CD4-positive, alpha-beta memory T cell (primary cell): Measurements from ENCODE around the gene EPN2. TPM values are rescaled to one million over a fixed set of nuclear protein-coding genes. Genes with fewer than 3 reads are reported as not detected.

ENCODE experiments used
- CTCF ChIA-PET: fragments of 350-600 bp; sonication (Branson Sonifier 250); formaldehyde crosslinking; loops from one replicate; lab custom pipeline; 2021; ENCODE audit warnings: inconsistent platforms; ENCODE audit not compliant: partially characterized antibody; lab: Charles Lee
- POLR2A ChIA-PET: fragments of 350-600 bp; sonication (Branson Sonifier 250); formaldehyde crosslinking; loops from one replicate; lab custom pipeline; 2021; ENCODE audit not compliant: partially characterized antibody; lab: Charles Lee
- DNase-seq, 5 donors: peaks; one replicate each; pipeline versions ENCODE4 v3.0.0 to v3.0.0-alpha.2; 2020 to 2022; ENCODE audit warnings: mixed read lengths in 1 of 5
- H3K27ac ChIP-seq: one replicate; pipeline ENCODE4 v1.7.0; 2013; ENCODE audit warnings: low read depth, low read length
- H3K27me3 ChIP-seq: 2 replicates; pipeline ENCODE4 v1.7.0; 2013; ENCODE audit warnings: mild to moderate bottlenecking, low read length, moderate library complexity; ENCODE audit not compliant: insufficient read depth
- H3K36me3 ChIP-seq: 2 replicates; pipeline ENCODE4 v1.7.0; 2013; ENCODE audit warnings: mild to moderate bottlenecking, low read length, moderate library complexity; ENCODE audit not compliant: insufficient read depth
- H3K4me1 ChIP-seq: 2 replicates; pipeline ENCODE4 v1.7.0; 2013; ENCODE audit warnings: mild to moderate bottlenecking, low read length, moderate library complexity; ENCODE audit not compliant: insufficient read depth
- H3K4me3 ChIP-seq, 2 donors: one replicate each; pipeline ENCODE4 v1.7.0; 2013; ENCODE audit warnings: low read length in 2 of 2, mild to moderate bottlenecking in 1 of 2
- H3K9me3 ChIP-seq, 2 donors: one replicate each; pipeline ENCODE4 v1.7.0; 2013; ENCODE audit warnings: low read length in 2 of 2, control low read depth in 1 of 2; ENCODE audit not compliant: control insufficient read depth in 1 of 2
- H3K27ac Mint-ChIP-seq, 7 donors: one replicate each; pipeline ENCODE4 v1.8.0; 2020 to 2021; ENCODE audit warnings: mixed read lengths in 7 of 7, mild to moderate bottlenecking in 6 of 7, inconsistent platforms in 3 of 7, moderate library complexity in 3 of 7
- H3K27me3 Mint-ChIP-seq, 2 donors: one replicate each; pipeline ENCODE4 v1.8.0; 2020 to 2021; ENCODE audit warnings: mixed read lengths in 2 of 2
- H3K36me3 Mint-ChIP-seq, 2 donors: one replicate each; pipeline ENCODE4 v1.8.0; 2020 to 2021; ENCODE audit warnings: mixed read lengths in 2 of 2, inconsistent platforms in 1 of 2, mild to moderate bottlenecking in 1 of 2
- H3K4me1 Mint-ChIP-seq, 4 donors: one replicate each; pipeline ENCODE4 v1.8.0; 2020 to 2021; ENCODE audit warnings: mixed read lengths in 4 of 4, mild to moderate bottlenecking in 1 of 4
- H3K4me3 Mint-ChIP-seq, 8 donors: one replicate each; pipeline ENCODE4 v1.8.0; 2020 to 2021; ENCODE audit warnings: mixed read lengths in 8 of 8, mild to moderate bottlenecking in 7 of 8, moderate library complexity in 6 of 8, inconsistent platforms in 3 of 8
- H3K9me3 Mint-ChIP-seq, 8 donors: one replicate each; pipeline ENCODE4 v1.8.0; 2020 to 2021; ENCODE audit warnings: mixed read lengths in 8 of 8, mild to moderate bottlenecking in 5 of 8, inconsistent platforms in 3 of 8, moderate library complexity in 1 of 8
- intact Hi-C: fragments of 100-400 bp; cut with micrococcal nuclease; formaldehyde crosslinking; loops from one replicate; pipeline ENCODE4 v1.15.1; 2023
- polyA plus RNA-seq, 2 donors: library from polyadenylated mRNA; unstranded; fragments of 300-500 nt; fragmentation: Illumina TruSeq; gene quantifications; one replicate each; pipeline ENCODE4 v1.2.3, GENCODE V29; 2021
- total RNA-seq, 2 experiments: library from RNA; stranded (reverse); gene quantifications; one replicate each; pipeline ENCODE4 v1.2.3, GENCODE V29; 2021

The EPN2 gene
- total and polyA plus RNA-seq, 4 experiments from 2014 or later: 4.2 to 10.4 (median 9.9) TPM

DNA sequence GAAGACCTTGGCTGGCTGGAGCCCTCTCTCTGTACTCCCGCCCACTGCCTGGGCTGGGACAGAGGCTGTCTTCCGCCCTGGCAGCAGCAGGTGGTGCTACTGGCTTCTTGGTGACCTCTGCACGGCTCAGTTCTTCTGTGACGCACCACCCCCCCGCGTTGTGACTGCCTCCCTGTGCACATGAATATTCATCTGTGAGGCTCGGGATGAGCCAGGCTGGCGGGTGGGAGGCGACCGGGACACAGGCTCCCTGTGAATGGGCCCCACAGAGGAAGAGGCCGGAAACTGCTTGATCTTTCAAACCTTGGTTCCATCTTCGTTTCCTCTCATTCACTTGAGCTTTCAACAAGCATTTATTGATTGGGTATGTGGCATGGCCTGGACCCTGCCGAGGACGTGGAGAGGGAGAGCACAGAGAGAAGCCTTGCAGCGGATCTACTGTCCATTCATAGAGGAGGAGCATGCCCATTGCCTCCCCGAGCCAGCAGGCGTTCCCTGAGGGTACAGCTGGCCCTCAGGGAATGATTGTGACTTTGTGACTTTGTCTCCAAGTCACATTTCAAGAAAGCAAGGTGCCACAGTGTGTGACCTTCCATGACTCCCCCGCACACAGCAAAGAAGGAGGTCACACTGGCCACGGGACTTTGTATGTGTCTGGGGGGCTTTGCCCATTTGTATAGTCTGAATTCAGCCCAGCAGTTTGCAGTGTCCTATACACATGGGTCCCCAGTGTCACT is 80.4 kb downstream of the EPN2 start:
- Mint-ChIP-seq H3K9me3 (no peaks in the 10 kb centered on the region), H3K27ac (no peak overlapping the region), H3K4me3 (no peak overlapping the region), H3K4me1 (no peaks in the 10 kb centered on the region), H3K27me3 (peaks cover 5 to 7% of the 10 kb centered on the region in 2 donors), H3K36me3 (peaks cover 0 to 4% of the 10 kb centered on the region in 2 donors)
- intact Hi-C loops: no loop called here
- DNase-seq: no peak
- Histone ChIP-seq H3K4me1 (no peaks in the 10 kb centered on the region), H3K27ac (no peak overlapping the region), H3K27me3 (no peaks in the 10 kb centered on the region), H3K36me3 (no peaks in the 10 kb centered on the region), H3K9me3 (no peaks in the 10 kb centered on the region), H3K4me3 (no peak overlapping the region)
- ChIA-PET CTCF (no interaction called here), POLR2A (no interaction called here)

DNA sequence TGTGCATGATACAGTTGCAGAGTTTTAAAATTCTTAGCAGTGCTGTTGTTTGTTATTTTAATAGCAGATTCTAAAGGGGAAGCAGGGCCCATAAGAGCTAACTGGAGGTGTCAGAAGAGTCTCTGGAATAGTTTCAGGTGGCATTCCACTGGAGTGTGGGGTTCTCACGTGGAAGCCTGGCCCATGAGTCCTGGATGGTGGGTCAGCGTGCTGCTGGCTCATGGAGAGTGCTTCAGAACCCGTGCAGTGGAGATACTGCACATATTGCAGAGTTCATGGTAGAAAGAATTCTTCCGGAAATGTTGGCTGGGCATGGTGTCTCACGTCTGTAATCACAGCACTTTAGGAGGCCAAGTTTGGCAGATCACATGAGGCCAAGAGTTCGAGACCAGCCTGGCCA is 81.4 kb downstream of the EPN2 start:
- CTCF ChIA-PET: no interaction called here
- no peak overlapping the region for H3K4me3 ChIP-seq
- Mint-ChIP-seq H3K27me3 (peaks cover 2 to 5% of the 10 kb centered on the region in 2 donors), H3K27ac (peak overlapping the region in 1 of 7 donors; percentile 4), H3K9me3 (no peaks in the 10 kb centered on the region), H3K36me3 (peaks cover 0 to 4% of the 10 kb centered on the region in 2 donors), H3K4me3 (no peak overlapping the region), H3K4me1 (no peaks in the 10 kb centered on the region)
- no peak for DNase-seq
- intact Hi-C loops: no loop called here
- POLR2A ChIA-PET: no interaction called here
- H3K36me3 ChIP-seq: no peaks in the 10 kb centered on the region
- H3K9me3 ChIP-seq: no peaks in the 10 kb centered on the region
- H3K27ac ChIP-seq: no peak overlapping the region
- H3K27me3 ChIP-seq: no peaks in the 10 kb centered on the region
- no peaks in the 10 kb centered on the region for H3K4me1 ChIP-seq

DNA sequence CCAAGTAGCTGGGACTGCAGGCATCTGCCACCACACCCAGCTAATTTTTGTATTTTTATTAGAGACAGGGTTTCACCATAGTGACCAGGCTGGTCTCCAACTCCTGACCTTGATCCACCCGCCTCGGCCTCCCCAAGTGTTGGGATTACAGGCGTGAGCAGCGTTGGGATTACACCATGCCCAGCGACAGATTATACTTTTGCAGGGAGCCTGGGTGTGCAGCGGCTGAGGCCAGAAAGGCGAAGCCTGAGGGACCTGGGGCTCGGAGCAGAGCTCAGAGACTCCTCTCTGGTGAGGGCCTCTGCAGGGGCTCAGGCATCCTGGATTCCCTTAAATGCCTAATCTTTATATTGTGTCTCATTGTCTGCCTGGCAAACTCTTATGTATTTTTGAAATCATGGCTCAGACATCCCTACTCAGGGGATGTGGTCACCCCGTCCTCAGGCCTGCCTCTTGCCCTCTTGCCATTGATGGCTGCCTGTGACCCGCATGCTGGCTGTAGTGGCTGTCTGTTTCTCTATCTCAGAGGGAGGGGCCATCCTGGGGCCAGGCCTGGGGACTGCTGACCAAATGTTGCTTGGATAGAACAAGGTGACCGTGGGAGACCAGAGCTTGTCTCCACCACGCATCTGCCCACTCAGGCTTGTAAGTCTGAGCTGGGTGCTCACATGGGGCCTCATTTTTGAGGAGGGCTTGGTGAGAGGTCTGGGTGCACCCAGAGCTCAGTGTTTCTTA is 82.8 kb downstream of the EPN2 start:
- Mint-ChIP-seq H3K36me3 (no peaks in the 10 kb centered on the region), H3K27me3 (peaks cover 2 to 5% of the 10 kb centered on the region in 2 donors), H3K9me3 (peaks cover 0 to 7% (median 2%) of the 10 kb centered on the region in 8 donors), H3K4me3 (no peak overlapping the region), H3K4me1 (no peaks in the 10 kb centered on the region), H3K27ac (no peak overlapping the region)
- peaks cover 0 to 1% of the 10 kb centered on the region in 2 donors for H3K9me3 ChIP-seq
- H3K4me3 ChIP-seq: no peak overlapping the region
- POLR2A ChIA-PET: no interaction called here
- no peaks in the 10 kb centered on the region for H3K27me3 ChIP-seq
- H3K27ac ChIP-seq: no peak overlapping the region
- no peak for DNase-seq
- intact Hi-C loops: no loop called here
- no peaks in the 10 kb centered on the region for H3K4me1 ChIP-seq
- H3K36me3 ChIP-seq: no peaks in the 10 kb centered on the region
- CTCF ChIA-PET: no interaction called here

DNA sequence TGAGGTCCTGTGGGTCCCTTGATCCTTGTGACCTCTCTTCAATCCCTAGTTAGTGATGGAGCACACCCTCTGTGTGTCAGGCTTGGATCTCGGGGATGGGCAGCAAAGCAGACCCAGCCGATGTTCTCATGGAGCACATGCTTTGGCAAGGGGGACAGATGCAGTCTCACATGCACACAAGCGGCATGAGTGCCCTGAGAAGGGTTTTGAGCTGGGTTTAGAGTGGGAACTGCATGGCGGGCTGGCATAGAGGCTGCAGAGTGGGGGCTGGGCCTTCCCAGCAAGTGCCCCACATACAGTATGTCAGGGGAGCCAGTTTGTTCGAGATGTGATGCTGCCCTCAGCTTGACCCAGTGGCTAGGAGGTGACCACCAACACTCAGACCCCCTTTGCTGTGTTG is 83.7 kb downstream of the EPN2 start:
- Histone ChIP-seq H3K27me3 (no peaks in the 10 kb centered on the region), H3K36me3 (no peaks in the 10 kb centered on the region), H3K4me1 (no peaks in the 10 kb centered on the region), H3K27ac (no peak overlapping the region), H3K4me3 (no peak overlapping the region), H3K9me3 (peaks cover 0 to 7% of the 10 kb centered on the region in 2 donors)
- H3K36me3 Mint-ChIP-seq: no peaks in the 10 kb centered on the region
- H3K27ac Mint-ChIP-seq: no peak overlapping the region
- peaks cover 0 to 14% (median 8%) of the 10 kb centered on the region in 8 donors for H3K9me3 Mint-ChIP-seq
- DNase-seq: no peak
- H3K4me3 Mint-ChIP-seq: no peak overlapping the region
- POLR2A ChIA-PET: no interaction called here
- no peaks in the 10 kb centered on the region for H3K4me1 Mint-ChIP-seq
- intact Hi-C loops: no loop called here
- CTCF ChIA-PET: no interaction called here
- H3K27me3 Mint-ChIP-seq: peaks cover 2 to 5% of the 10 kb centered on the region in 2 donors

DNA sequence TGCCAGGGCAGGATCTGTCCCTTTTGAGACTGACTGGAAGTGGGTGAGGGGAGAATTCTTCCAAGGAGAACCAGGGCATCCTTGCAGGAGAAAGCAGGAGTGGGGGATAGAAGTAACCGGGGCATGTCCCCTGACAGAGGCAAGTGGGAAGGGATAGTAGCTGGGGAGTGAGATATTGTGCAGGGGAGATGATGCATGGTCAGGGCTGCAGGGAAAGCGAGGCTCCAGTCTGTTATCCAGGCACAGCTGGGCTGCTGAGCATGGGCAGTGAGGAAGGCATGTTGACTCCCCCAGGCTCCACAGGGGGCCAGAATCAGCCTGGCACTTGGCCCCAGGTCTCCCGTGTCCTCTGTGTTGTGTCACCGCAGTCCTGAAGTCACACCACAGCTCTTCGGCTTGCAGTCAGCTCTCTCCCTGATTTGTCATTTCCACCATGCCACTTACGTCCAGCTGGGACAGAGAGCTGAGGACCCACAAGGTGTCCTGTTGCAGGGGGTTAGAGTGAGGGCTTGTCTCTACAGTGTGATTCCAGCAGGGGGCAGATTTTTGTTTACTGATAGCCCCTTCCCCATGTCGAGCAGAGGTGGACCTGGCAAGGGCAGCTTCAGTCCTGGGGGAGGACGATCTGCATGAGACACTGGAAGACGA is 84.4 kb downstream of the EPN2 start:
- Histone ChIP-seq H3K36me3 (no peaks in the 10 kb centered on the region), H3K27me3 (no peaks in the 10 kb centered on the region), H3K9me3 (peaks cover 0 to 7% of the 10 kb centered on the region in 2 donors), H3K27ac (no peak overlapping the region), H3K4me1 (no peaks in the 10 kb centered on the region), H3K4me3 (no peak overlapping the region)
- H3K27me3 Mint-ChIP-seq: peaks cover 2 to 5% of the 10 kb centered on the region in 2 donors
- no peak overlapping the region for H3K4me3 Mint-ChIP-seq
- intact Hi-C loops: no loop called here
- peaks cover 0 to 18% (median 12%) of the 10 kb centered on the region in 8 donors for H3K9me3 Mint-ChIP-seq
- DNase-seq: no peak
- H3K27ac Mint-ChIP-seq: no peak overlapping the region
- H3K4me1 Mint-ChIP-seq: no peaks in the 10 kb centered on the region
- ChIA-PET CTCF (no interaction called here), POLR2A (no interaction called here)
- H3K36me3 Mint-ChIP-seq: no peaks in the 10 kb centered on the region

DNA sequence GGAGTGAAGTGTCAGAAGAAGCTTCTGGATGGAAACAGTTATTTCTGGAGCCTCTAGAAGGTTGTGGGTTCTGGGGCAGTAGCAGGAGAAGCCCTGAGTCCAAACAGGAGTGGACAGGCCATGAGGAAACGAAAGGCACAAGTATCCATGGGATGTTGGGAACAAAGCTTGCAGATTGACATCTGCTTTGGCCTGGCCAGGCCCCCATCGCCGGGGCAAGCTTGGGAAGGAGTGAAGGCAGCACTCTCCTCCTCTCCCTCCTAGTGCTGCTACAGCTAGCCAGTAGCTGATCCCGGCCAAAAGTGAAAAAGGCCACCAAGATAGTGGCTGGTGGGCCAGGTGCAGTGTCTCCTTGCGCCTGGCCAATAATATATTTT is 85.0 kb downstream of the EPN2 start:
- Mint-ChIP-seq H3K4me3 (no peak overlapping the region), H3K9me3 (peaks cover 0 to 23% (median 12%) of the 10 kb centered on the region in 8 donors), H3K27me3 (peaks cover 2 to 5% of the 10 kb centered on the region in 2 donors), H3K36me3 (no peaks in the 10 kb centered on the region), H3K27ac (no peak overlapping the region), H3K4me1 (no peaks in the 10 kb centered on the region)
- H3K4me3 ChIP-seq: no peak overlapping the region
- no peak for DNase-seq
- intact Hi-C loops: no loop called here
- ChIA-PET CTCF (no interaction called here), POLR2A (no interaction called here)
- H3K27ac ChIP-seq: no peak overlapping the region
- H3K9me3 ChIP-seq: peaks cover 0 to 7% of the 10 kb centered on the region in 2 donors
- H3K27me3 ChIP-seq: no peaks in the 10 kb centered on the region
- H3K4me1 ChIP-seq: no peaks in the 10 kb centered on the region
- H3K36me3 ChIP-seq: no peaks in the 10 kb centered on the region

DNA sequence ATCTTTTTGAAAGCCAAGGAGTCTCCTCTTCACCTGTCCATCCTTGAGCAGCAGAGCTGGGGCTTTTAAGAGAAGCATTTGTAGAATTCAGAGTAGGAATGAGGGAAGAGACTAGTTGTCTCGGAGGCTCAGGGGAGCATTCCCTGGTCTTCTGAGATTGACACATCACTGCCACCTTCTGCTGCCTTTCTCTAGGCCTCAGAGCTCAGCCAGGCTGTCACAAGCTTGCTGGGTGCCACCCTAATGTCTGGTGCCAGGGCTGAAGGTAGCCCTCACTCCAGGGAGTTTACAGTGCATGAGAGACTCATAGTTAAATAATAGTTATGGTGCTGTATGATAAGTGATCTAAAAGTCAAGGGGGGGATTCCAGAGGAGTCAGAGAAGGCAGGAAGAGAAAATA is 85.7 kb downstream of the EPN2 start:
- ChIA-PET CTCF (interaction anchor here (0.7 kb wide), 1 partner anchor 280 kb away, joined by 3 read pairs; no protein-coding TSS in a partner anchor), POLR2A (no interaction called here)
- Histone ChIP-seq H3K9me3 (peaks cover 0 to 7% of the 10 kb centered on the region in 2 donors), H3K36me3 (no peaks in the 10 kb centered on the region), H3K4me1 (no peaks in the 10 kb centered on the region), H3K27me3 (no peaks in the 10 kb centered on the region), H3K27ac (no peak overlapping the region), H3K4me3 (no peak overlapping the region)
- H3K27ac Mint-ChIP-seq: peak overlapping the region in 1 of 7 donors; percentile 20
- no peak overlapping the region for H3K4me3 Mint-ChIP-seq
- intact Hi-C loops: no loop called here
- H3K9me3 Mint-ChIP-seq: peaks cover 0 to 24% (median 12%) of the 10 kb centered on the region in 8 donors
- H3K27me3 Mint-ChIP-seq: peaks cover 2 to 5% of the 10 kb centered on the region in 2 donors
- no peaks in the 10 kb centered on the region for H3K36me3 Mint-ChIP-seq
- H3K4me1 Mint-ChIP-seq: no peaks in the 10 kb centered on the region
- DNase-seq: no peak
